ENCODE data around the gene MITF.

- TF ChIP-seq CTCF (IDR thresholded peaks at IDR 0.05 in 8 of 11, conservative IDR thresholded peaks at IDR 0.05 in 3 of 11) (no peak), POLR2AphosphoS5 (IDR thresholded peaks at IDR 0.05) (no peak)
Observed at GRCh38 chr3:69997631-69998307, 258.5 kb downstream of the MITF start.

All from spleen (tissue), 7 donors.